ENCODE measurements around the gene SULT1C4.

- TF ChIP-seq CTCF (IDR thresholded peaks at IDR 0.05; ENCODE audit: insufficient read depth, low read length) (no peak), GABPA (IDR thresholded peaks at IDR 0.05; ENCODE audit: low read depth) (no peak), REST (IDR thresholded peaks at IDR 0.05; ENCODE audit: insufficient replicate concordance, low read depth) (no peak)
These were observed 10.1 kb upstream of the SULT1C4 start for GRCh38 chr2:108367561-108368175.

Measured in HL-60 (cell line).